Inferior parietal cortex (tissue), 1 donor: Measurements from ENCODE around the gene OXCT2.
"Not testable (repeated sequence)": the region's sequence is repeated elsewhere in the genome, so short reads cannot be mapped to it uniquely, and the experiment has no call there.

Experiments
- DNase-seq: peaks from one replicate; pipeline ENCODE4 v3.0.0-alpha.2; 2016; ENCODE audit errors: extremely low spot score

Gene OXCT2

GRCh38 chr1:39787468-39787867 is 16.3 kb upstream of the OXCT2 start:
- no peak for DNase-seq

- not testable (repeated sequence) for DNase-seq
Observed at GRCh38 chr1:39787108-39787375, 15.9 kb upstream of the OXCT2 start.

- DNase-seq, result not testable (repeated sequence)
Observed at GRCh38 chr1:39786303-39787107, 15.4 kb upstream of the OXCT2 start.

- not testable (repeated sequence) for DNase-seq
Observed at GRCh38 chr1:39782685-39783084, 11.5 kb upstream of the OXCT2 start.

DNA sequence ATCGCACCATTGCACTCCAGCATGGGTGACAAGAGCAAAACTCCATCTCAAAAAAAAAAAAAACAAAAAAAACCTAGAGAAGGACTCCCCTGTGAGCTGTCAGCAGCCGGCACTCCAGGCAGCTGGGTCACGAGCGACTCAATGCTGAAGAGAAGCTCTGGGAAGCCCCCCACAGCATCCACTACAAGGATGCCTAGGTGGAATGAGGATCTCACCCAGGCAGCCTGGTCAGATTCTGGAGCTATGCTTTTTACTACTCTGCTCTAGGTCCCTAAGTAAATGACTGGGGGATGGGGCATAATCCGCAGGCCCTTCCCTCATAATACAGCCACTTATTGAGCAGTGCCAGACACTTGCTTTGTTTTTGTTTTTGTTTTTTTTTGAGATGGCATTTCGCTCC is 11.0 kb upstream of the OXCT2 start:
- no peak for DNase-seq

- no peak for DNase-seq
Observed at GRCh38 chr1:39781349-39781715, 10.2 kb upstream of the OXCT2 start.

GRCh38 chr1:39779821-39780220 is 8.7 kb upstream of the OXCT2 start:
- DNase-seq, result no peak

- DNase-seq, result no peak
Observed at GRCh38 chr1:39779137-39779536, 8.0 kb upstream of the OXCT2 start.

DNA sequence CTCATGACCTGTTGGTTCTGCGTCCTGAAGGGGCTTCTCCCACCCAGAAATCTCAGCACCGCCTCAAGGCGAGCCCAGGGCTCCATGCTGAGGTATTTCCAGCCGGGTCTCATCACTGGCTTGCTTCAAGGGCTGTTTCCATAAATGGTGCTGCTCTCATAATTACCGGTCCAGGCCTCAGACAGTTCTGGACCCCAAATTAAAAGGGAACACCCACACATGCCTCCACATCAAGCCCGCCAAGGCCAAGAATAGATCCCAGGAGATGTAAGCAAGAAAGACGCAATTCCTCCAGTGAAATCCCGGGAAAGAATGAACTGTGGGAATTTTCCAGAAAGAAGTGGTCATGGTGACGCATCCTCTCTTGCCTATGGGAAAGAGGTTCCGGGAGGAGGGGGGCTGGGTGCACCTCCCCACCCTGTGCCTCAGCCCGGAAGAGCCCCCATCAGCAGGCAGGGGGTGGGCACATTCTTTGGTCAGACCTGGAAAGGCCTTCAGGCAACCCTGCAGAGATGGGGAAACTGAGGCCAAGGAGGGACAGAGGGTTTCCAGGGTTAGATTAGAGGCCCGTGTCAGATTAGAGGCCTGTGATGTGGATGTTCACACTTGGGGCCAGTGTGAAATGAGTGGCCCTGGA is 7.4 kb upstream of the OXCT2 start:
- not testable (repeated sequence) for DNase-seq

DNA sequence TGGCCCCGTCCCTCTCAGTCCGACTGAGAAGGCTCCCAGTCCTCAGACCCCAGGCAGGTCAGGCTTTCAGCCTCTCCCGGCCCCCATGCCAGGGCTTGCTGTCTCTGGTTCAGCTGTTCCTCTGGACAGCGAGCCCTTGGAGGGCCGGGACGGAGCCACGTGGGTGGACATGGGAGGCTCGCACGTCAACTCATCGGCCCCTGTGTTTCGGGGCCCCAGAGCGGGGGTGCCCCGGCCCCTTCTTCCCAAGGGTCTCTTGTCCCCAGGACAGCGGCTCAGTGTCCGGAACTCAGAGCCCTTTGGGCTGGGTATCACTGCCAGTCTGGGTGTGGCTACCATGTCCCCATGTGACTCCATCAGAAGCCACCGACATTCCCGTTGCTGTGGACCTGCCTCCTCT is 6.7 kb upstream of the OXCT2 start:
- DNase-seq, result not testable (repeated sequence)

GRCh38 chr1:39777306-39777705 is 6.2 kb upstream of the OXCT2 start:
- DNase-seq, result no peak

- no peak for DNase-seq
Observed at GRCh38 chr1:39776886-39777285, 5.7 kb upstream of the OXCT2 start.

GRCh38 chr1:39776400-39776713 is 5.2 kb upstream of the OXCT2 start:
- no peak for DNase-seq

DNA sequence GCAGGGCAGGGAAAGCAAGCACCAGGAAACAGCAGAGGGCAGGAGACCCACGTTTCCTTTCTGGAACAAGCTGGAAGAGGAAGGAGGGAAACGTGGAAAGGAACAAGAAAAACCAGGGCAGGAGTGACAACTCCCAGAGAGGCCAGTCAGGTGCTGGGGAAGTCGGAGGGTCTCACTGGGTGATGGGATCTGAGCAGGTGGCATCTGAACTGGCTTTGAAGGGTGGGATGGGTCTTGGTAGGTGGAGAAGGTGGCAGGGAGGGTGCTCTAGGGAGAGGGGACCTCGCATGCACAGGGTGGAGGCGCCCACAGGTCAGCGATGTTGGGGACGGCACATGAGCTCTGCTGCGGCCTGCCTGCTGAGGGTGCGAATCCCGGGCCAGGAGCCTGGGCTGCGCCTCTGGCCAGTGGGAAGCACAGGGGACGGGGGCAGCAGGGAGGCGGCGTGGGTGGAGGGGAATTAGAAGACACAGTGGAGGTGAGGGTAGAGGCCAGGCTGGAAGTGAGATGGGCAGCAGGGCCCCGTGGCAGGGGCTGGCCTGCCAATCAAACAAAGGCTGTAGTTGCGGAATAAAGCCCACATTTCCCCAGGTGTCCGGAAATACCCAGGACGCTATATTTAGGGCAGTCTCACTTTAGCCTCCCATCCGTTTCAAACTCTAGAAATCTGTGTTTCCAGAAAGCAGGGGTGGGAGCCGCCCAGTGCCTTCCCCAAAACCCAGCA is 4.7 kb upstream of the OXCT2 start:
- DNase-seq, result not testable (repeated sequence)

DNA sequence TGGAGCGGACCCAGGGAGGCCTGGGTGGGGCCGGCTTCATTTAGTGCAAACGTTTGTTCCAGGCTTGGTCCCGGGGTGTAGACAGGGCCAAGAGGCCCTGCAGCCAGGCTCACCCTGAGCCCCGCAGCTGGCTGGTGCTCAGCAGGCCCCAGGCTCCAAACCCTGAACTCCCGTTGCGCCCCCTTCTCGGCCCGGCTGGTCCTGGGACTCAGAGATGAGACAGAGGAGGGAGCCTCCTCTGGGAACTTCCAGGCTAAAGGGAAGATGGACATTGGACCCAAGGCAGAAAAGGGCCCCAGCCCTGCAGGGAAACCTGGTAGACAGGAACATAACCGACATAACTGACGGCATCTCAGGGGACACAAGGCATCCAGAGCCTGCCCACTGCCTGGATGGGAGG is 4.0 kb upstream of the OXCT2 start:
- DNase-seq, result not testable (repeated sequence)

- not testable (repeated sequence) for DNase-seq
Observed at GRCh38 chr1:39773369-39773979, 2.3 kb upstream of the OXCT2 start.

GRCh38 chr1:39770100-39771021 is 787 bp downstream of the OXCT2 start:
- not testable (repeated sequence) for DNase-seq

- not testable (repeated sequence) for DNase-seq
Observed at GRCh38 chr1:39769502-39769901, 1.6 kb downstream of the OXCT2 start.

- DNase-seq, result not testable (repeated sequence)
Observed at GRCh38 chr1:39766466-39766865, 4.7 kb downstream of the OXCT2 start.

GRCh38 chr1:39764512-39764911 is 6.6 kb downstream of the OXCT2 start:
- DNase-seq, result not testable (repeated sequence)

DNA sequence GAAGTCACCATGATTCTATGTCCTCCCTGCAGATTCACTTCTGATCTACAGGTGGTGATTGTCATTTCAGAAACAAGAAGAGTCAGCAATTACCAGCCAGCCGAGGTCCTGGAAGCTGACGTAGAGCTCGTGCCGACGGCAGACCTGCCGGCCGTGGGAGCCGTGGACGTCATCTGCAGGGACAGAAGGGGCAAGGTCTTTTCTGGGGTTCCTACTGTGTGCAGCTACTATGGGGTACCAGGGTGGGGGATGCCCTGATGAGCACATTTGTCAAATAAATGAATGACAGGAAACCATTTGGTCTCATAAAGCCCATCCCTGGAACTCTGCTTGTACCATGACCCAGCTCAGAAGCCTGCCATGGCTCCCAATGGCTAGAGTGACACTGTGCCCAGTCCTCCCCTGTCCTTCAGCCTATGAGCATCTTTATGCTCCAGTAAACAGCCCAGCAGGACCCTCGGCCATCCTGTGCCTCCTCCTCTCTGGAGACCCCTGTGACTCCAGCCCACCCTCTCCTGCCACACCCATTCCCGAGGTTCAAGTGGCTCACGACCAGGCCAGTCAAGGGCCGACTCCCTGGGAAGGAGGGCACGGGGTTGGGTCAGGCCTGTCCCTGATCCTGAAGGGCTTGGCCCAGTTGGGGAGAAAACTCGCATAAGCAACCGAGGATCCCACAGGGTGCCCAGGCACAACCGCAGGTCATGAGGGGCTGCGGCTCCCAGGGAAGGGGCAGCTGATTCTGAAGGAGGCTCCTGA is 7.4 kb downstream of the OXCT2 start:
- not testable (repeated sequence) for DNase-seq
